Keratinocyte (primary cell): ENCODE data around the gene PKN2. TPM values are rescaled to one million over a fixed set of nuclear protein-coding genes. Genes with fewer than 3 reads are reported as not detected.
"Not testable (repeated sequence)": the region's sequence is repeated elsewhere in the genome, so short reads cannot be mapped to it uniquely, and the experiment has no call there.

Experiments
- DNase-seq: peaks from one replicate; pipeline ENCODE4 v3.0.0-alpha.2; 2011; ENCODE audit warnings: low read depth, missing footprints, low spot score
- FAIRE-seq: peaks from 2 replicates; lab custom pipeline; 2011; peaks lifted over from hg19 to GRCh38; lab: Jason Lieb, UNC
- H2AFZ ChIP-seq: 2 replicates; pipeline ENCODE4 v1.6.0; 2012; ENCODE audit warnings: low read length, control low read depth, inconsistent platforms; ENCODE audit not compliant: control insufficient read depth
- H3K27ac ChIP-seq: 2 replicates; pipeline ENCODE4 v1.5.1; 2011; ENCODE audit warnings: low read length; ENCODE audit not compliant: control insufficient read depth, insufficient read depth
- H3K27me3 ChIP-seq: 3 replicates; pipeline ENCODE4 v1.6.0; 2011; ENCODE audit warnings: low read length; ENCODE audit not compliant: control insufficient read depth, insufficient read depth; ENCODE audit errors: extremely low read depth
- H3K36me3 ChIP-seq, 2 experiments: 2 replicates in 1 of 2; 3 replicates in 1 of 2; pipeline ENCODE4 v1.5.1; 2011; ENCODE audit warnings: low read length in 2 of 2, mild to moderate bottlenecking in 1 of 2; ENCODE audit not compliant: control insufficient read depth in 2 of 2, insufficient read depth in 2 of 2; ENCODE audit errors: extremely low read depth in 1 of 2
- H3K4me1 ChIP-seq: 3 replicates; pipeline ENCODE4 v1.5.1; 2011; ENCODE audit warnings: low read length; ENCODE audit not compliant: control insufficient read depth, insufficient read depth; ENCODE audit errors: extremely low read depth
- H3K4me2 ChIP-seq: 3 replicates; pipeline ENCODE4 v1.6.0; 2011; ENCODE audit warnings: low read depth, low read length; ENCODE audit not compliant: control insufficient read depth, insufficient read depth; ENCODE audit errors: extremely low read depth
- H3K4me3 ChIP-seq, 3 experiments: fragments of 200-600 bp in 1 of 3; sonication (generic) in 1 of 3; 2 replicates in 2 of 3; 3 replicates in 1 of 3; pipeline ENCODE4 v1.5.1; 2011 to 2016; ENCODE audit warnings: low read length in 3 of 3, mild to moderate bottlenecking in 3 of 3, control low read depth in 2 of 3, inconsistent platforms in 1 of 3, low read depth in 1 of 3, mixed read lengths in 1 of 3, mixed run types in 1 of 3, moderate library complexity in 1 of 3; ENCODE audit not compliant: control insufficient read depth in 2 of 3, insufficient read depth in 2 of 3; ENCODE audit errors: extremely low read depth in 1 of 3
- H3K79me2 ChIP-seq: 2 replicates; pipeline ENCODE4 v1.6.0; 2012; ENCODE audit warnings: low read length; ENCODE audit not compliant: control insufficient read depth, insufficient read depth
- H3K9ac ChIP-seq: 3 replicates; pipeline ENCODE4 v1.6.0; 2011; ENCODE audit warnings: low read length; ENCODE audit not compliant: control insufficient read depth, insufficient read depth; ENCODE audit errors: extremely low read depth
- H3K9me1 ChIP-seq: 3 replicates; pipeline ENCODE4 v1.6.0; 2011; ENCODE audit warnings: low read length; ENCODE audit not compliant: control insufficient read depth, insufficient read depth; ENCODE audit errors: extremely low read depth
- H3K9me3 ChIP-seq: 2 replicates; pipeline ENCODE4 v1.5.1; 2012; ENCODE audit warnings: low read depth, low read length; ENCODE audit not compliant: control insufficient read depth
- H4K20me1 ChIP-seq: 3 replicates; pipeline ENCODE4 v1.6.0; 2011; ENCODE audit warnings: low read length; ENCODE audit not compliant: control insufficient read depth, insufficient read depth; ENCODE audit errors: extremely low read depth
- EZH2 ChIP-seq: IDR thresholded peaks from one replicate; pipeline ENCODE4 v1.6.1; 2012; ENCODE audit warnings: inconsistent platforms, mild to moderate bottlenecking, low read length, moderate library complexity
- dilution Hi-C: fragments of 300-500 bp; cut with MboI; formaldehyde crosslinking; loops from one replicate; pipeline ENCODE4 v1.7.0; 2020; ENCODE audit warnings: low sequenced_read_pairs; ENCODE audit not compliant: extremely low pct_ligation_motif_present
- polyA plus RNA-seq, 5 experiments: library from polyadenylated mRNA; depleted of rRNA in 3 of 5; stranded (reverse) in 3 of 5; stranded (forward) in 1 of 5; unstranded in 1 of 5; fragments of >200 nt; gene quantifications; 1 replicate in 1 of 5; 2 replicates in 3 of 5; 3 replicates in 1 of 5; pipeline versions ENCODE4 v1.2.1 to v1.2.3, GENCODE V29; 2011 to 2012; ENCODE audit warnings: missing spikeins in 2 of 5, low read depth in 1 of 5, low replicate concordance in 1 of 5
- TF ChIP-seq, protein P1 (sequence below), 3 experiments: IDR thresholded peaks in 1 of 3; conservative IDR thresholded peaks in 1 of 3; optimal IDR thresholded peaks in 1 of 3; 2 replicates in 2 of 3; 3 replicates in 1 of 3; pipeline versions ENCODE3 to v1.5.1; 2011; ENCODE audit warnings: low read length in 3 of 3, mild to moderate bottlenecking in 3 of 3, moderate library complexity in 2 of 3, control low read depth in 1 of 3, inconsistent platforms in 1 of 3; ENCODE audit not compliant: insufficient read depth in 2 of 3; ENCODE audit errors: extremely low read depth in 1 of 3

Gene PKN2
- polyA plus RNA-seq, 1 donor (not counting 4 experiments of a cell fraction or from before 2014, with no cell fraction given): 30.8 TPM

DNA sequence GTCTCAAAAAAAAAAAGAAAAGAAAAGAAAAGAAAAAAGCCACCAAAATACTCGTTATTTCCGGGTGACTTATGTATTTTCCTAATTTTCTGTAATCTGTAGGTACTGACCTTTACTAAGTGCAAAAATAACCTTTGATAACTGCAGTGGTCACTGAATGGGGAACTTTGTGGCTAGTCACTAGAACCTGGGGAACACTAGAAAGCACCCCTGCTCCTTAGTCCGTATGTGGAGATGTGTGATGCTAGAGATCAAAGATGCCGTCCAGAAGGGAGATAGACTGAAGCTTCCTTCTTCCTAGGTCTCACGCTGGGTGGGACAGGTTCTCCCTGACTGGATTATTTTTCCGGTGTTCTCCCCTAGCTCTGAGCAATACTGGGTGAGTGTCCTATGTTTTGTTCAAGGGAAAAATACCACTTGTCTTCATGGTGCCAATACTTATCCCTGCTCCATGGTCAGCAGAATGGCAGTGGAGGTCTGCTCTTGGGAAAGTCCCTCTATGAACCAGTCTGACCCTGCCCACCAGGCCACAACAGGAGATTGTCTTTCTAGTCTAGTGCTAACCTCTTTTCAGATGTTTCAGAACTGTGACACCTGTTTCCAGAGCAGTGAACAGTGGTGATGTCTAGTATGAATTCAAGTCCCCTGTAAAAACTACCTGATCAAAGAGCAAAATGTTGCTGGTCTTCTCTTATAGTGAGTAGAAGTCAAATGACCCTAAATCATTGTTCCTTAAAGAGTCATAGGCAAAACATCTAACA, 167.4 kb downstream of the PKN2 start:
- H3K4me1 ChIP-seq: no peaks in the 10 kb centered on the region
- peaks cover 4 to 6% of the 10 kb centered on the region in 2 experiments for H3K36me3 ChIP-seq
- dilution Hi-C loops: no loop called here
- no peaks in the 10 kb centered on the region for H4K20me1 ChIP-seq
- H3K79me2 ChIP-seq: no peaks in the 10 kb centered on the region
- no peak for DNase-seq
- no peak overlapping the region for H3K4me2 ChIP-seq
- TF ChIP-seq EZH2: no peak
- TF ChIP-seq, protein P1, sequence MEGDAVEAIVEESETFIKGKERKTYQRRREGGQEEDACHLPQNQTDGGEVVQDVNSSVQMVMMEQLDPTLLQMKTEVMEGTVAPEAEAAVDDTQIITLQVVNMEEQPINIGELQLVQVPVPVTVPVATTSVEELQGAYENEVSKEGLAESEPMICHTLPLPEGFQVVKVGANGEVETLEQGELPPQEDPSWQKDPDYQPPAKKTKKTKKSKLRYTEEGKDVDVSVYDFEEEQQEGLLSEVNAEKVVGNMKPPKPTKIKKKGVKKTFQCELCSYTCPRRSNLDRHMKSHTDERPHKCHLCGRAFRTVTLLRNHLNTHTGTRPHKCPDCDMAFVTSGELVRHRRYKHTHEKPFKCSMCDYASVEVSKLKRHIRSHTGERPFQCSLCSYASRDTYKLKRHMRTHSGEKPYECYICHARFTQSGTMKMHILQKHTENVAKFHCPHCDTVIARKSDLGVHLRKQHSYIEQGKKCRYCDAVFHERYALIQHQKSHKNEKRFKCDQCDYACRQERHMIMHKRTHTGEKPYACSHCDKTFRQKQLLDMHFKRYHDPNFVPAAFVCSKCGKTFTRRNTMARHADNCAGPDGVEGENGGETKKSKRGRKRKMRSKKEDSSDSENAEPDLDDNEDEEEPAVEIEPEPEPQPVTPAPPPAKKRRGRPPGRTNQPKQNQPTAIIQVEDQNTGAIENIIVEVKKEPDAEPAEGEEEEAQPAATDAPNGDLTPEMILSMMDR (optimal IDR thresholded peaks at IDR 0.05 in 1 of 3, IDR thresholded peaks at IDR 0.05 in 1 of 3, conservative IDR thresholded peaks at IDR 0.05 in 1 of 3; ENCODE audit: extremely low read depth in 1 of 3, insufficient read depth in 2 of 3, low read length in 3 of 3): no peak
- no peak overlapping the region for H3K9ac ChIP-seq
- H3K9me3 ChIP-seq: no peaks in the 10 kb centered on the region
- H3K27ac ChIP-seq: no peak overlapping the region
- H3K4me3 ChIP-seq: no peak overlapping the region
- no peaks in the 10 kb centered on the region for H3K27me3 ChIP-seq
- H3K9me1 ChIP-seq: no peaks in the 10 kb centered on the region
- H2AFZ ChIP-seq: no peak overlapping the region
- no peak for FAIRE-seq

DNA sequence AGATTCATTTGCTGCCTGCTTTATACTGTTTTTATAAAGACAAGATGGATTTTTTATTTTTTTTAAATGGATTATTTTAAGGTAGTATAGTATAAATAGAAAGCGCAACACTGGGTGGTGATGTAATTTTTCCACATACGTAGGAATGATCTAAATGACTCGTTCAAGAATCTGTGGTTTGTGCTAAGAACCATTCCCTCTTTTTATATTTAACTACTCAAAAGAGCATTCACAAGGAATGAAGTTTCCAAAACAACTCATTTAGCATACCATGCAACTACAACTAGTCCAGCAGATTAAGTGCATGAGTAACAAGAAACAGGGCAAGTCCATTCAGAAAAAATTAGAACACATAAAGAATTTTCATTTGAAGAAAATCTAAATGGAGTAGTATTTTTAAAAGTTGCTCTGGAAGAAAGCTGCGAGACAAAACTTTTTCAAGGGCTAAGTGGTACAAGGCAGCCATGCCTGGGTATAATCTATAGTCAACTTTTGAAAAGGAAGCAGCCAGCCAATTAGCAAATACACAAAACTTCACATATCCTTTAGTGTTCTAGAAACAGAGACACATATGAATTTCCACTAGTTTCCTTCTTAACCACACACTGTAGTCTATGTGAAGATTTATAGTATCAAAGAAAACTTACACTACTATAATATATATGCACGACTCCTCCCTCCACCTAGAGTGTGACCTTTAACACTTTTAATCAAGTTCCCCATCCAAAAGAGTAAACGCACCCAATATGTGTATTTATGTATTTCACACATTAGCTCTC, 183.9 kb downstream of the PKN2 start:
- no peak overlapping the region for H3K4me2 ChIP-seq
- no peak overlapping the region for H2AFZ ChIP-seq
- H3K36me3 ChIP-seq: peaks cover 0 to 3% of the 10 kb centered on the region in 2 experiments
- no peaks in the 10 kb centered on the region for H3K4me1 ChIP-seq
- H3K79me2 ChIP-seq: peaks cover 69% of the 10 kb centered on the region
- no peak overlapping the region for H3K4me3 ChIP-seq
- H4K20me1 ChIP-seq: peaks cover 3% of the 10 kb centered on the region
- dilution Hi-C loops: no loop called here
- no peak overlapping the region for H3K27ac ChIP-seq
- no peak overlapping the region for H3K9ac ChIP-seq
- DNase-seq (no peak), FAIRE-seq (no peak)
- no peak for TF ChIP-seq EZH2
- TF ChIP-seq, protein P1 (optimal IDR thresholded peaks at IDR 0.05 in 1 of 3, IDR thresholded peaks at IDR 0.05 in 1 of 3, conservative IDR thresholded peaks at IDR 0.05 in 1 of 3; ENCODE audit: extremely low read depth in 1 of 3, insufficient read depth in 2 of 3, low read length in 3 of 3): no peak
- no peaks in the 10 kb centered on the region for H3K9me1 ChIP-seq
- H3K9me3 ChIP-seq: no peaks in the 10 kb centered on the region
- H3K27me3 ChIP-seq: no peaks in the 10 kb centered on the region

DNA sequence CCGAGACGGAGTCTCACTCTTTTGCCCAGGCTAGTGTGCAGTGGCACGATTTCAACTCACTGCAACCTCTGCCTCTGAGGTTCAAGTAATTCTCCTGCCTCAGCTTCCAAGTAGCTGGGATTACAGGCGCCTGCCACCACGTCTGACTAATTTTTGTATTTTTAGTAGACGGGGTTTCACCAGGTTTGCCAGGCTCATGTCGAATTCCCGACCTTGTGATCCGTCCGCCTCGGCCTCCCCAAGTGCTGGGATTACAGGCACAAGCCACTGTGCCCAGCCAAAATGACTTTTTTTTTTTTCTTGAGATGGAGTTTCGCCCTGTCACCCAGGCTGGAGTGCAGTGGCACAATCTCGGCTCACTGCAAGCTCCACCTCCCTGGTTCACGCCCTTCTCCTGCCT, 185.6 kb downstream of the PKN2 start:
- H4K20me1 ChIP-seq, H3K9ac ChIP-seq, H3K27ac ChIP-seq, DNase-seq, H3K4me2 ChIP-seq, H3K9me1 ChIP-seq, FAIRE-seq, H3K27me3 ChIP-seq, H2AFZ ChIP-seq, dilution Hi-C loops, H3K4me3 ChIP-seq, H3K9me3 ChIP-seq, H3K36me3 ChIP-seq, H3K4me1 ChIP-seq: not testable (repeated sequence)
- peaks cover 75% of the 10 kb centered on the region for H3K79me2 ChIP-seq
